ENCODE data around the gene CRYM.
A peak's percentile ranks its signal among the peaks of the same experiment; 100 is the strongest.

The CRYM gene

DNA sequence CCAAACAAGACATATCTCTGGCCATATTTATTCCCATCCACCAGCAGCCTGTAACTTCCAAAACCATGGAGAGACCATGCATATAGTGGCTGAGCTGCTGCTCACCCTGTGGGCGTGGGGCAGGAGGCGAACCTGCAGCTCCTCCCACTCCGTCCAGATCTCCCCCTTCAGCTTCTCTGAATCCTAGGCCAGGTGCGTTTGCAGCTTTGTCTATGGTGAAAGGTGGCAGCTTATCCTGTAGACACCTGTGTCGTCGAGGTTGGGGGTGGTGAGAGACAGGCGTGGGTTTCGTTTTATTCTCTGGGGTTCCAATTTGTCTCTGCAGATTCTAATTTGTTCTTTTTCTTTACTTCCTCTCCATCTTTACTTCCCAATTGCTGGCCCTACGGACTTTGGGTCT is 54.3 kb downstream of the CRYM start:
- H3K4me3 ChIP-seq (replicated peaks; ENCODE audit: low read depth, low read length), result no peak overlapping the region
- TF ChIP-seq, protein P1, sequence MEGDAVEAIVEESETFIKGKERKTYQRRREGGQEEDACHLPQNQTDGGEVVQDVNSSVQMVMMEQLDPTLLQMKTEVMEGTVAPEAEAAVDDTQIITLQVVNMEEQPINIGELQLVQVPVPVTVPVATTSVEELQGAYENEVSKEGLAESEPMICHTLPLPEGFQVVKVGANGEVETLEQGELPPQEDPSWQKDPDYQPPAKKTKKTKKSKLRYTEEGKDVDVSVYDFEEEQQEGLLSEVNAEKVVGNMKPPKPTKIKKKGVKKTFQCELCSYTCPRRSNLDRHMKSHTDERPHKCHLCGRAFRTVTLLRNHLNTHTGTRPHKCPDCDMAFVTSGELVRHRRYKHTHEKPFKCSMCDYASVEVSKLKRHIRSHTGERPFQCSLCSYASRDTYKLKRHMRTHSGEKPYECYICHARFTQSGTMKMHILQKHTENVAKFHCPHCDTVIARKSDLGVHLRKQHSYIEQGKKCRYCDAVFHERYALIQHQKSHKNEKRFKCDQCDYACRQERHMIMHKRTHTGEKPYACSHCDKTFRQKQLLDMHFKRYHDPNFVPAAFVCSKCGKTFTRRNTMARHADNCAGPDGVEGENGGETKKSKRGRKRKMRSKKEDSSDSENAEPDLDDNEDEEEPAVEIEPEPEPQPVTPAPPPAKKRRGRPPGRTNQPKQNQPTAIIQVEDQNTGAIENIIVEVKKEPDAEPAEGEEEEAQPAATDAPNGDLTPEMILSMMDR (IDR thresholded peaks at IDR 0.05; ENCODE audit: low read length, missing control alignments), result no peak
- DNase-seq (ENCODE audit: low read depth), result no peak

DNA sequence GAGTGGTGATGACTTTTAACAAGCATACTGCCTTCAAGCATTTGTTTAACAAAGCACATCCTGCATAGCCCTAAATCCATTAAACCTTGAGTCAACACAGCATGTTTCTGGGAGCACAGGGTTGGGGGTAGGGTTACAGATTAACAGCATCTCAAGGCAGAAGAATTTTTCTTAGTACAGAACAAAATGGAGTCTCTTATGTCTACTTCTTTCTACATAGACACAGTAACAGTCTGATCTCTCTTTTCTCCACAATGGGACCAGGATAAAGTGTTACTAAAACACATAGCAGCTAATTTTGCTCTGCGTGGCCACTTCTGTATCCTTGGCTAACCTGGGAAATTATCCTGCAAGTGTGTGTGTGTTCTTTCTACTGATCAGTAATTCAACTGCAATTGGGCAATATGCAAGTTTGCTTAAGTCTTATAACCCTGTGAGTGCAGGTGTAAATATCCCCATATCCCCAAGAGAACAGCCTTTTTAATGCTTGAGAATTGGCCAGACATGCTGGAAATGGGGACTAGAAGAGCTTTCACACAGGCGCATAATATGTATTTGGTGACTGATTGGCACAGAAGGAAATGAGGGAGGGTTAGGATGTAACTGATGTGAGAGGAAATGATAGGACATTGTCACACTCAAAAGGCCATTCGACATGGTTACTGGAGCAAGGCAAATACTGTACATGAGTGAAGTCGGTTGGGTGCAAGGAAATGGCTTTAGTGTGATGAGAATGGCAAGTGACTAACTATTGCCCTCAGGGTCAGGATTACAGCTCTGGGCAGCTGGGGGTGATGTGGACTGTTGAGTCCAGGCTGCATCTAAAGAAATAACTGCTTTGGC is 55.4 kb downstream of the CRYM start:
- no peak for DNase-seq (ENCODE audit: low read depth)
- no peak overlapping the region for H3K4me3 ChIP-seq (replicated peaks; ENCODE audit: low read depth, low read length)
- TF ChIP-seq, protein P1 (IDR thresholded peaks at IDR 0.05; ENCODE audit: low read length, missing control alignments), result no peak

DNA sequence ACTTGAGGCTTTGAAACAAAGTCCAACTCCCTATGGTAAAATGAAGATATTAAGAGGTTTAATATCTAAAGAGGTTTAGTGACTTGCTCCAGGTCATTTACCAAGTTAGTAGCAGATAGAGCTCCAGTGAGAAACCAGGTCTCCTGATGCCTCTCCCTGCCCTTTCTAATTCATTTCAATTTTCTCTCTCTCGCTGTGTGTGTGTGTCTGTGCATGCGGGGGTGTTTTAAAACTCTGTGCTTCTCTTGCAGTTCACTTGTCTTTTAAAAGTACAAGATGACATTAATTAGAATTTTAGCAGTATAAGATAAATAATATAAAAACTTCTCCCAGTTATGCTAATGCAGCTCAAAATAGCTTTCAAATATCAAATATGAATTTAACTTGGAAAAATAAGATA is 58.5 kb downstream of the CRYM start:
- DNase-seq (ENCODE audit: low read depth), result no peak
- no peak overlapping the region for H3K4me3 ChIP-seq (replicated peaks; ENCODE audit: low read depth, low read length)
- TF ChIP-seq, protein P1 (IDR thresholded peaks at IDR 0.05; ENCODE audit: low read length, missing control alignments), result no peak

DNA sequence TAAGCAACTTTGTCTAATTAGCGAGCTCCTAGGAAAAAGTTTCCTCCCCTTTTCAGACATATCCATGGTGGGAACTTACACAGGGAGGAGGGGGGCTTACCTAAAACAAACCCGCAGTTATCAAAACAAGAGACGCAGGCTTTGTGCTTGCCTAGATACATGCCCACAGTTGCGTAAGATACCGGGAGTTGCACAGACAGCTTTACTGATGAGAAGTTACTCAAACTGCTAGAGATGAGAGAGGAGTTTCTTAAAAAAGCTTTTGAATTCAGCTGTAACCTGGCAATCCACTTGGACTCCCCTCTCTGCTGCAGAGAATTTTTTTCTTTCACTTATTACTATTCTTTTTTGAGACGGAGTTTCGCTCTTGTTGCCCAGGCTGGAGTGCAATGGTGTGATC is 59.9 kb downstream of the CRYM start:
- peak; percentile 23 for DNase-seq (ENCODE audit: low read depth)
- no peak overlapping the region for H3K4me3 ChIP-seq (replicated peaks; ENCODE audit: low read depth, low read length)
- TF ChIP-seq, protein P1 (IDR thresholded peaks at IDR 0.05; ENCODE audit: low read length, missing control alignments), result no peak

DNA sequence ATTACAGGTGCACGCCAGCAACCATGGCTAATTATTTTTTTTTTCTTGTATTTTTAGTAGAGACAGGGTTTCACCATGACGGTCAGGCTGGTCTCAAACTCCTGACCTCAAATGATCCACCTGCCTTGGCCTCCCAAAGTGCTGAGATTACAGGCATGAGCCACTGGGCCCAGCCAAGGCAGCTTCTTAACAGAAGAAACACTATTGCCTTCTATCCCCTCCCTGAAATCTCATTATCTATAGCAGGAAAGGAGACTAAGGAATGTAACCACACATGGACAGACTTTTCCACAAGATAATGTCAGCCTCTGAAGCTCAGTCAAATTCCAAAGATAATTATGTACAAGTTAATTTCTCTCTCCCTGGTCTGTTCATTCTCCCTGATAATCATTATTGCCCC is 61.0 kb downstream of the CRYM start:
- TF ChIP-seq, protein P1 (IDR thresholded peaks at IDR 0.05; ENCODE audit: low read length, missing control alignments), result no peak
- H3K4me3 ChIP-seq (replicated peaks; ENCODE audit: low read depth, low read length), result no peak overlapping the region
- DNase-seq (ENCODE audit: low read depth), result no peak

DNA sequence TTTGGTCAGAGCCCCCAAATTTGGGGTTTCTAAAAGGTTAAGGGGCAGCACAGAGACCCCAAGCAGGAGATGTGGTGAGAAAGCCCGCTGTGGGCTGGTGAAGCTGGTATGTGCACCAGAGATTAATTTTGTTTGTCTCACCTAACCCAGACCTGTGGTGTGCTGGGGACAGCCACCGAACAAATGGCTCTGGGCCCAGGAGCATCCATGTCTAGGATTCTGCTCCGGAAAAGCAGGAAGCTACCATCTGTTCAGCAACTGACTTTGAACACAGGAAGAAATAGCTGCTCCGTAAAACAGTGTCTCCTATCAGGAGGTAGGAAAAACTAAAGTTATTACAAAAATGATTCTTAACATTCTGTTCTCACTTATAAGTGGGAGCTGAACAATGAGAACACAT is 64.0 kb downstream of the CRYM start:
- no peak overlapping the region for H3K4me3 ChIP-seq (replicated peaks; ENCODE audit: low read depth, low read length)
- DNase-seq (ENCODE audit: low read depth), result no peak
- TF ChIP-seq, protein P1 (IDR thresholded peaks at IDR 0.05; ENCODE audit: low read length, missing control alignments), result no peak

DNA sequence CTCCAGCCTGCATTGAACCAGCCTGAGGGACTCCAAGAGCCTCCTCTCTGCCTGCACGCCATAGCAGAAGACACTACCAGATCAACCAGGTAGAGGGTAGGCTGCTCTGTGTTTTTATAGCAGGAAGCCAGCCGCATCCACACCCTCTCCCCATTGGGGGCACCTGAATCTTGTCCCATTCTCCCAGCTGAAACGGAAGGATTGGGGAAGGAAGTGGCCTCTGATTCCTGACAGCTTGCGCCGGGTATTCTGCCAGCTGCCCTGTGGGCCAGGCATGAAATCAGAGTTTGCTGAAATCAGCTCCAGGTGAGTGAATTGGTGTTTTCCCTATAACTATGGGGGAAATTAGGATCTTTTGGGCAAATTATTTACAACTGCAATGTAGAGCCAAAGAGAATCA is 66.6 kb downstream of the CRYM start, which contains the start of gene ZP2:
TSS of gene ZP2 (minus strand) at position 89 of the 400 bp plus-strand sequence. CDS start at position 62, 27 bp downstream.
- no peak within 1 kb of the TSS for H3K4me3 ChIP-seq (replicated peaks; ENCODE audit: low read depth, low read length)
- TF ChIP-seq, protein P1 (IDR thresholded peaks at IDR 0.05; ENCODE audit: low read length, missing control alignments), result no peak
- DNase-seq (ENCODE audit: low read depth), result no peak

Measured in fibroblast of pulmonary artery (primary cell).